Neutrophil (primary cell): Measurements from ENCODE around the gene ADGRD1.

Experiments used
- H3K27ac ChIP-seq: fragments of 200-600 bp; sonication (generic); 2 replicates; pipeline ENCODE4 v1.5.1; 2016; ENCODE audit warnings: mild to moderate bottlenecking, moderate library complexity
- H3K27me3 ChIP-seq: fragments of 200-600 bp; sonication (generic); 2 replicates; pipeline ENCODE4 v1.6.0; 2016; ENCODE audit warnings: mild to moderate bottlenecking
- H3K36me3 ChIP-seq: fragments of 200-600 bp; sonication (generic); 2 replicates; pipeline ENCODE4 v1.5.1; 2017
- H3K4me1 ChIP-seq, 2 experiments: fragments of 200-600 bp in 1 of 2; sonication (generic) in 1 of 2; 1 replicate in 1 of 2; 2 replicates in 1 of 2; pipeline versions ENCODE4 v1.5.1 to v1.6.1; 2013 to 2016; ENCODE audit warnings: low read depth in 1 of 2, low read length in 1 of 2, mild to moderate bottlenecking in 1 of 2, moderate library complexity in 1 of 2; ENCODE audit not compliant: control insufficient read depth in 1 of 2, insufficient read depth in 1 of 2
- H3K4me3 ChIP-seq, 2 experiments: fragments of 200-600 bp in 1 of 2; sonication (generic) in 1 of 2; 1 replicate in 1 of 2; 2 replicates in 1 of 2; pipeline ENCODE4 v1.5.1; 2013 to 2016; ENCODE audit warnings: low read depth in 1 of 2, low read length in 1 of 2, mild to moderate bottlenecking in 1 of 2, moderate library complexity in 1 of 2
- H3K9me3 ChIP-seq: fragments of 200-600 bp; sonication (generic); 2 replicates; pipeline ENCODE4 v1.5.1; 2016
- TF ChIP-seq, protein P1 (sequence below): fragments of 200-600 bp; sonication (generic); IDR thresholded peaks from 2 replicates; pipeline ENCODE4 v1.5.1; 2016; ENCODE audit warnings: antibody characterized with exemption

The ADGRD1 gene

GRCh38 chr12:130949806-130950205, 3.9 kb upstream of the ADGRD1 start:
- no peak overlapping the region for H3K27ac ChIP-seq
- H3K36me3 ChIP-seq = no peaks in the 10 kb centered on the region
- H3K27me3 ChIP-seq = peaks cover 20% of the 10 kb centered on the region
- H3K4me3 ChIP-seq = no peak overlapping the region
- no peaks in the 10 kb centered on the region for H3K9me3 ChIP-seq
- TF ChIP-seq, protein P1, sequence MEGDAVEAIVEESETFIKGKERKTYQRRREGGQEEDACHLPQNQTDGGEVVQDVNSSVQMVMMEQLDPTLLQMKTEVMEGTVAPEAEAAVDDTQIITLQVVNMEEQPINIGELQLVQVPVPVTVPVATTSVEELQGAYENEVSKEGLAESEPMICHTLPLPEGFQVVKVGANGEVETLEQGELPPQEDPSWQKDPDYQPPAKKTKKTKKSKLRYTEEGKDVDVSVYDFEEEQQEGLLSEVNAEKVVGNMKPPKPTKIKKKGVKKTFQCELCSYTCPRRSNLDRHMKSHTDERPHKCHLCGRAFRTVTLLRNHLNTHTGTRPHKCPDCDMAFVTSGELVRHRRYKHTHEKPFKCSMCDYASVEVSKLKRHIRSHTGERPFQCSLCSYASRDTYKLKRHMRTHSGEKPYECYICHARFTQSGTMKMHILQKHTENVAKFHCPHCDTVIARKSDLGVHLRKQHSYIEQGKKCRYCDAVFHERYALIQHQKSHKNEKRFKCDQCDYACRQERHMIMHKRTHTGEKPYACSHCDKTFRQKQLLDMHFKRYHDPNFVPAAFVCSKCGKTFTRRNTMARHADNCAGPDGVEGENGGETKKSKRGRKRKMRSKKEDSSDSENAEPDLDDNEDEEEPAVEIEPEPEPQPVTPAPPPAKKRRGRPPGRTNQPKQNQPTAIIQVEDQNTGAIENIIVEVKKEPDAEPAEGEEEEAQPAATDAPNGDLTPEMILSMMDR = no peak
- H3K4me1 ChIP-seq = no peaks in the 10 kb centered on the region

DNA sequence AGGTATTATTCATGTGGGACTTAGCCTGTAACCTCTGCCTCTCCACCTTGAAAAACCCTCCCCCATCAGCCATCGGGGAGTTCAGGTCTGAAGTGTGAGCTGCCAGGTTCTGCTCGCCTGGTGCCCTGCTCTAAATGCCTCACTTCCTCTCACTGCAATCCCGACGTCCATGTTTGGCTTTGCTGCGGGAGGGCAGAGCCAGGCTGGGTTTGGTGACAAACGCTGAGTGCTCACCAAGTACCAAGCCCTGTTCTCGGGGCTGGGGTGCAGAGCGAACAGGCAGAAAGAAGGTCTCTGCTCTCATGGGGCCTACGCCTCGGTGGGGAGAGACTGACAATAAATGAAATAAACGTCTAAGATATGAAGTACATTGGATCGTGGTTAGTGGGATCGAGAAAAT, 2.1 kb upstream of the ADGRD1 start:
- no peak overlapping the region for H3K27ac ChIP-seq
- TF ChIP-seq, protein P1 = no peak
- no peaks in the 10 kb centered on the region for H3K4me1 ChIP-seq
- no peaks in the 10 kb centered on the region for H3K9me3 ChIP-seq
- no peaks in the 10 kb centered on the region for H3K36me3 ChIP-seq
- H3K27me3 ChIP-seq = peaks cover 27% of the 10 kb centered on the region
- H3K4me3 ChIP-seq = no peak overlapping the region

DNA sequence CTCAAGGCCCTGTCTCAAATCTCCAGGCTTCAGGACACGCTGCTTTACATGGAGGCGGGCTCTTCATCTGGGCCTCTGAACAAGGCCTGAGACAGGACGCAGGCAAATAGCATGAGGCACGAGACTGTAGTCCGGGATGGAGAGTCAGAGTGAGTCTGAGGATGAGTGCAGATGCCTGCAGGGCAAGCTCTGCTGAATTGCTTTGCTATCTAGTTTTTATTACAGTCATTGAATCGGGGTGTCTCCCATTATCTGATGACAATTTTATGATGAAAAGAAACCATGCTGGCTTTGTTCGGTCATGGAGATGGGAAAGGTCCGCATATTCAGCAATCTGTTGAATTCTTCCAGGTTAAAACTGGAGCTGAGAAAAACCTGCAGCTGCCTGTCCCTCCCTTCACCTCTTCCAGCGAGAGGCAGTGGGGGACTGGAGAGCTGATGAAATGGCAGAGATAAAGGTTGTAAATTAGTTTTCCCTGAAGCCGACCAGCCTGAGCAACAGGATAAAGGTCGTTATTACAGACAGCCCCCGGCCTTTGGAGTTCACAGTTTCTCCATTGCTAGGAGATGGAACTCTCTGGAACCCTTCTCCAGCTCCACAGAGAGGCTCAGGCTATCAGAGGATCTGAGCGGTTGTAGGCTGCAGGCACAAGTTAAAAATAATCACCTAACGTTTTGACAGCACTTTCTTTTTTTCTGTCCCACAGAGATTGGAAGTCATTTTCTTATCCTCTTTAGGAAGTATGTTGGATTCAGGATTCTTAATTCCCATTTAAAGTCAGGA, 1.3 kb upstream of the ADGRD1 start:
- H3K36me3 ChIP-seq = no peaks in the 10 kb centered on the region
- no peaks in the 10 kb centered on the region for H3K9me3 ChIP-seq
- peaks cover 27% of the 10 kb centered on the region for H3K27me3 ChIP-seq
- no peaks in the 10 kb centered on the region for H3K4me1 ChIP-seq
- TF ChIP-seq, protein P1 = no peak
- H3K27ac ChIP-seq = no peak overlapping the region
- H3K4me3 ChIP-seq = no peak overlapping the region

GRCh38 chr12:130954544-130954831, 781 bp downstream of the ADGRD1 start:
- Histone ChIP-seq H3K27me3 (peaks cover 27% of the 10 kb centered on the region), H3K36me3 (no peaks in the 10 kb centered on the region), H3K4me3 (no peak overlapping the region), H3K9me3 (no peaks in the 10 kb centered on the region), H3K27ac (no peak overlapping the region), H3K4me1 (no peaks in the 10 kb centered on the region)
- TF ChIP-seq, protein P1 = no peak

GRCh38 chr12:130955238-130955816, 1.6 kb downstream of the ADGRD1 start:
- Histone ChIP-seq H3K27me3 (peaks cover 27% of the 10 kb centered on the region), H3K4me3 (no peak overlapping the region), H3K4me1 (no peaks in the 10 kb centered on the region), H3K36me3 (no peaks in the 10 kb centered on the region), H3K27ac (no peak overlapping the region), H3K9me3 (no peaks in the 10 kb centered on the region)
- TF ChIP-seq, protein P1 = no peak
